Skeletal muscle cell (primary cell): ENCODE results near the gene HDAC6.

Source experiments
- DNase-seq: peaks from one replicate; pipeline ENCODE4 v3.0.0-alpha.2; 2010; ENCODE audit warnings: low read depth
- H3K4me3 ChIP-seq: 2 replicates; pipeline ENCODE4 v1.5.1; 2011; ENCODE audit warnings: low read depth, mild to moderate bottlenecking, control low read depth, low read length, moderate library complexity

The HDAC6 gene

DNA sequence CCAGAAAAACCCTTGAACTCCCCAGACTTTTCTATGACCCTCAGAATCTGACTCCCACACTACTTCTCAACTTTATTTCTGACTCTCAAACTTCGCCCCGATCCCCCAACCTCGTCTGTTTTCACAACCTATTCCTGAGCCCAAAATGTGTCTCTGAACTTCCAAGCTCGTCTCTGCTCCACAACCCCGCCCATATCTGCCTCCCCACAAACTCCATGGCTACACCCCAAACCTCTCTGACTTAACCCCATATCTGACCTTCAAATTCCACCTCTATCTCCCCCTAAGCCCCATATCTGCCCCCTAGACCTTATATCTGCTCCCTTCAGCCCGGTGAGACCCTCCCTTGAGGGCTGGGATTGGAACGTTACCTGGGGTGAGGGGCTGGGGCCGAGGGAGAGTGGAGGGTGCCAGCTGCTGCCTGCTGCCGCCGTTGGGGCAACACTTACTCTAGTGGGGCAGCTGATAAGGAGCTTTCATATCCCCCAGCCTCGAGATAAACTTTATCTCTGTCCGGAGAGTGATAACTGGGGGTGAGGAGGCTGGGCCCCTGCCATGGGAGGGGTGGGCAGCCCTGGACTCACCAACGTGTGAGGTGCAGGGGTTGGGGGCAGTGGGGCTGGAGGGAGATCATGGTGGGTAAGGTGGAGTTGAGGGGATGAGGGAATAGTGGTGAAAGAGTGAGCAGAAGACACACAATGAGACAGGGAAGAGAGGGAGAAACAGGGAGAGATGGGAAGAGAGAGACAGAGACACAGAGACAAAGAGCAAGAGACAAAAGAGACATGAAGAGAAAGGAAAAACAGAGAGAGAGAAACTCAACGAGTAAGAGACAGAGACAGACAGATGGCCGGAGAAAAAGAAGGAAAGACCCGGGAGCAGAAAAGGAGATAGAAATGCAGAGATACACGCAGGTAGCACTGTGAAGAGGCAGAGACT, 14.1 kb upstream of the HDAC6 start:
- no peak overlapping the region for H3K4me3 ChIP-seq
- DNase-seq, result no peak

DNA sequence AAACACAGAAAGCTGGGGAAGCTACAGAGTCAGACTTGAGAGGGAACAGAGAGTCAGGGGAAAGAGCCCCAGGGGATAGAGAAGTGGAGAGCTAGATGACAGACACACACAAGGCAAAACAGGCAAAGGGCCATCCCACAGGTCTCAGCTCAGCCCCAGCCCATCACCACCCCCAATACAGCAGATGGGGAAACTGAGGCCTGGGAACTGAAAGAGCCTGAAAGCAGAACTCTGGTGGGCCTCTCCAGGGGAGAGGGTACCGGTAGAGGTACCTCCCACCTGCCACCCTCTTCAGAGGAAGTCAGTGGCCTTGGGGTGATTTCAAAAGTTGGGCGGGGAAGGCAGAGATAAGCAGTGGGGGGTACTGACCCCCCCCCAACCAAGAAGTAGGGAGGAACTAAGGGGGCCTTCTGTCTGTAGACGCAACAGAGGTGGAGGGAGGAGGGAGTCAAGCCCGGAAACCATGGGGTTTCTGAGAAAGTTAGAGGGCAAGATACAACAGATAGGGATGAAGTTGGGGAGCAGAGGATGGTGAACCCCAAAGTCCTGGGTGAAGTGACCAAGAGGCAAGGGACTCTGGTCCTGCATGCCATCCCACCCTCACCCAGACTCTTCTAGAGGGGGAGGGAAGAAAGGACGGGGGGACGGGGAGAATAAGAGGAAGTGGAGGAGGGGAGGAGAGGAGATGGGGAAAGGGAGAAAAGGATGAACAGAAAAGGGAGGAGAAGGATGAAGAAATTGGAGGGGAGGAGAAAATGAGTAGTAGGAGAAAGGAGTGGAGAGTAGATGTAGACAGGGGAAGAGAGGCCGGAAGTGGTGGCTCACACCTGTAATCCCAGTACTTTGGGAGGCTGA, 12.3 kb upstream of the HDAC6 start:
- no peak overlapping the region for H3K4me3 ChIP-seq
- DNase-seq, result no peak

DNA sequence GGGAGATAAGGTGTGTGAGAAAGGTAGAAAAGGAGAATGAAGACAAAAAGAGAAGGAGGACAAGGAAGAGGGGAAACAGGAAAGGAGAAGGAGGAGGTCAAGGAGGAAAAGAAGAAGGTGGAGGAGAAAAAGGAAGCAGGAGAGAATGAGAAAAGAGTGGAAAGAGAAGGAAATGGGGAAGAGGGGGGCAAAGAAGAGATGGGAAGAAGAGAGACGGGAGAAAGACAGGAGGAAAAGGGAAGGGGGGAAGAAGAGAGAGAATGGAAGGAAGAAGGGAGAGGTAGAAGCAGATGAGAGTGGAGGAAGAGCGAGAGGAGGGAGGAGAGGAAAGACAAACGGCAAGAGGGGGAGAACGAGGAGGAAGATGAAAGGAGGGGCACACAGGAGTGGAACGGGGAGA, 11.4 kb upstream of the HDAC6 start:
- no peak overlapping the region for H3K4me3 ChIP-seq
- DNase-seq, result no peak

DNA sequence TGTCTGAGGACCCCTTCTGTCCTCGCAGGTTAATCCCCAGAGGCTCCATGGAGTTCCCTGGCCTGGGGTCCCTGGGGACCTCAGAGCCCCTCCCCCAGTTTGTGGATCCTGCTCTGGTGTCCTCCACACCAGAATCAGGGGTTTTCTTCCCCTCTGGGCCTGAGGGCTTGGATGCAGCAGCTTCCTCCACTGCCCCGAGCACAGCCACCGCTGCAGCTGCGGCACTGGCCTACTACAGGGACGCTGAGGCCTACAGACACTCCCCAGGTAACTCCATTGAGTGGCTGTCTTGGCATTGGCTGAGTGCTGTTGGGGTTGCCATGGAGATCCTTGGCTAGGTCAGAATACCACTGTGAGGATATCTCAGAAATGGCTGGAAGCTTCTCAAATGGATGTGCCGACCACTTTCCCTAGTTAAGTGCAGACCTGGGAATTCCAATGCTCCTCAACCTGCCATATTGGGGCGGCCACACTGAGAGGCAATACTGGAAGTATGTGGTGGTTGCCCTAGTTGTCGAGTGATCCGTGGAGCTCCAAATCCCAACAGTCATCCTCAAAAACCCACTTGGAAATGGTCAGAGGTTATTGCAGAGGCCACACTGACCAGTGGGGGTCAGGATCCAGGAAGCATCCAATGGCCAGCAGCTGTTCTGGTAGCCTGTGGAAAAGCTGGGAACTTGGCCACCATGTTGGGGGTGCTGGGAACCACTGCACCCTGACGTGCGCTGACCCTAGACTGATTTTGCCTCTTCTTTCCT, 10.6 kb upstream of the HDAC6 start:
- no peak overlapping the region for H3K4me3 ChIP-seq
- DNase-seq, result no peak

DNA sequence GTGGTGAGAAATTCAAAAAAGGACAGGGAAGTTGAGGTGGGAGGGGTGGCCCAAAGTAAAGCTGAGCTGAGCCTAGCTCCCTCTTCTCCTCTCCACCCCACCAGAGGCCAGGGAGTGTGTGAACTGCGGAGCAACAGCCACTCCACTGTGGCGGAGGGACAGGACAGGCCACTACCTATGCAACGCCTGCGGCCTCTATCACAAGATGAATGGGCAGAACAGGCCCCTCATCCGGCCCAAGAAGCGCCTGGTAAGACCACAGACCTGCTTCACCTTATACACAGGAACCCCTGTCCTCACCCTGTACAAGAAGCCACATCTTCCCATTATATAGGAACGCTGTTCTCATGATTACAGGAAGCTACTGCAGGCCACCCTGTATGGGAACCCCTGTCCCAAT, 9.6 kb upstream of the HDAC6 start:
- no peak overlapping the region for H3K4me3 ChIP-seq
- DNase-seq, result no peak

DNA sequence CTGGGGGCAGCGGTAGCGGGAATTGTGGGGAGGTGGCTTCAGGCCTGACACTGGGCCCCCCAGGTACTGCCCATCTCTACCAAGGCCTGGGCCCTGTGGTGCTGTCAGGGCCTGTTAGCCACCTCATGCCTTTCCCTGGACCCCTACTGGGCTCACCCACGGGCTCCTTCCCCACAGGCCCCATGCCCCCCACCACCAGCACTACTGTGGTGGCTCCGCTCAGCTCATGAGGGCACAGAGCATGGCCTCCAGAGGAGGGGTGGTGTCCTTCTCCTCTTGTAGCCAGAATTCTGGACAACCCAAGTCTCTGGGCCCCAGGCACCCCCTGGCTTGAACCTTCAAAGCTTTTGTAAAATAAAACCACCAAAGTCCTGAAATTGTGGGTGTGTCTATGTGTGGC, 7.9 kb upstream of the HDAC6 start:
- no peak for DNase-seq
- no peak overlapping the region for H3K4me3 ChIP-seq

DNA sequence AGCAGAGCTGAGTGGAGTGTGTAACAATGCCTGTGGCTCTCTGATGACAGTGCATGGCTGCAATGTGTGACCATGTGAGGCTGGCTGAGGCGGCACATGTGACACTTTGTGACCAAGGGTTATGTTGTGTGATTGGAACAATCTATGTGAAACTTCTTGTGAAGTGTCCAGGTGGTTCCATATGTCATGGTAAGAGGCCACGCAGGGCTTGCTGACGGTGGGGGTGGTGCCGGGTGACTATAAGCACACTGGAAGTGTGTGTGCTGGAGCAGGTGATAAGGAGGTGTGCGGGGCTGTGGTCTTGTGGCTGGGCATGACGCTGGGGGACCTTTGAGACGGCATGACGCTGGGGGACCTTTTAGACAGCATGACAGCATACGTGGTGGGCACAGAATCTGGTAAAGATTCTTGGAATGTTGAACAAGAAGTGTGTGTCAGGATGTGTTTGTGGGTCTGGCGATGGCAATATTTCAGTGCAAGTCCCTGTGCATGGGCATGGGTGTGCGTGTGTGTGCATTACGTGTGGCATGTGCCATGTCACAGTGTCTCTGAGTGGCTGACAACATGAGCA, 7.4 kb upstream of the HDAC6 start:
- DNase-seq, result no peak
- no peak overlapping the region for H3K4me3 ChIP-seq

DNA sequence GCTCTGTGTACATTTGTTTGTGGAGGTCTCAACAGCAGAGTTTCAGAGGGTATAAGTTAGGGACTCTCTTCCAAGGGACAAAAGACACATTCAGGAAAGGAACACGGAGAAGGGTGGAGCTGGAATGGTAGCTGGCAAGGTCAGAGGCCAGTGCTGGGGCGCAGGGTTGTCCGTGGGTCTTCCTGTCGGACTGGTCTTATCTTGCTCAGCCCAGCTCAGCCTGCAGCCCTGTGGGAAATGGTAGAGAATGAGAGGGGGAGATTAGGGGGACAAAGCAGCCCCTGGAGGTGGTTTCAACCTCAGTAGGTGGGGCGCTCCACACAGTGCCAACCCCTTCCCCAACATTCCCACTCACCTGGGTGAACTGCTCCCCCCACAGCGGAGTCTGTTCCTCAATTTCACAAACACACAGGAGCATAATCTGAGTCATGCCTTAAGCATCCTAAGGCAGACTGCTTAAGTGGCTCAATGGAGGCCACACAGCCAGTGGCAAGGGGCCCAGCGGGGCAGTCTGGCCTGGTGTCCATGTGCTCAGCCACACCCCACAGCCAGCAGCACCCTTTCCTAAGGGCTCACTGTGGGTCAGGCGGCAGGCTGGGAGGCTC, 6.9 kb upstream of the HDAC6 start:
- DNase-seq, result peak; percentile 10
- H3K4me3 ChIP-seq, result no peak overlapping the region

DNA sequence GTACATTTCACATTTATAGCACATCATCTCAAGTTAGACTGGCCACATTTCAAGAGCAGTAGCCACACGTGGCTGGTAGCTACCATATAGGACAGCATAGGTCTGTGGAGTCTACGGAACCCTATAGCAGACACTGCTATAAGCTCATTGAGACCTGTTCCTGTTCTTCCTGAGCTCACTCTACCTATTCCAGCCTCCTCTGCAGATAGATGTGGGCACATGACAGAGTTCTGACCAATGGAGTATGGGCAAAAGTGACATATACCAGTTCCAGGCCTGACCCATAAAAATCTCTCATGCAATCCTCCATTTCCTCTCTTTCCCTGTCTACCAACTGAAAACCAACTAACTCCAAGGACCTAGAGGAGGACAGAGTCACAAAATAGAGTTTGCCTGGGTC, 3.5 kb upstream of the HDAC6 start:
- no peak overlapping the region for H3K4me3 ChIP-seq
- no peak for DNase-seq

DNA sequence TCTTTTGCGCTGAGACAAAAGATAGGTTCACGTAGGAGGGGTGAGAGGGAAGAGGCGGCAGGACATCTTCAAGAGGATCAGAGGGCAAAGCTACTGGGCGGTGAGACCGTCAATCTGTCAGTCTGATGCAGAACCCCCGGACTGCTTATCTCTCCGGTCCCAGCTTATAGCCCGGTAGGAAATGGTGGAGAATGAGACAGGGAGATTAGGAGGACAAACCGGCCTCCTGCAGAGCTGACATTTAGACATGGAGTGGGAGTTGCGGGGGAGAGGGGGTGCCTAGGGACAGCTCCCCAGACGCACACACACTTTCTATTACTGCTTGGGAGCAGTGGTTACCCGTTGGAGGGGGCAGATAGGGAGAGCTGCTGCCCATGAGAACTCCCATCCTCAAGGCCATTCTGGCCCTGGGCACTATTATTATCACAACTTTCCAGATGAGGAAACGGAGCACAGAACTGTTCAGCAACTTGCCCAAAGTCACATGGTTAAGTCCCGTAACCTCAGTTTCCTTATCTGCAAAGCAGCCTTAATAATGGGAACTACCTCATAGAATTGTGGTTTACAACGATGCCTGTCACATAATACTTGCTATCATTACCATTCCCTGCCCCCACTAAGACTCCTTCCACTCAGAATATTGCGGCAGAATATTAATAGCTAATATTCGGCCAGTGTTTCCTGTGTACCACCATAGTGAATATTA, 1.1 kb upstream of the HDAC6 start:
- H3K4me3 ChIP-seq, result peak overlapping the region; percentile 60
- no peak for DNase-seq

DNA sequence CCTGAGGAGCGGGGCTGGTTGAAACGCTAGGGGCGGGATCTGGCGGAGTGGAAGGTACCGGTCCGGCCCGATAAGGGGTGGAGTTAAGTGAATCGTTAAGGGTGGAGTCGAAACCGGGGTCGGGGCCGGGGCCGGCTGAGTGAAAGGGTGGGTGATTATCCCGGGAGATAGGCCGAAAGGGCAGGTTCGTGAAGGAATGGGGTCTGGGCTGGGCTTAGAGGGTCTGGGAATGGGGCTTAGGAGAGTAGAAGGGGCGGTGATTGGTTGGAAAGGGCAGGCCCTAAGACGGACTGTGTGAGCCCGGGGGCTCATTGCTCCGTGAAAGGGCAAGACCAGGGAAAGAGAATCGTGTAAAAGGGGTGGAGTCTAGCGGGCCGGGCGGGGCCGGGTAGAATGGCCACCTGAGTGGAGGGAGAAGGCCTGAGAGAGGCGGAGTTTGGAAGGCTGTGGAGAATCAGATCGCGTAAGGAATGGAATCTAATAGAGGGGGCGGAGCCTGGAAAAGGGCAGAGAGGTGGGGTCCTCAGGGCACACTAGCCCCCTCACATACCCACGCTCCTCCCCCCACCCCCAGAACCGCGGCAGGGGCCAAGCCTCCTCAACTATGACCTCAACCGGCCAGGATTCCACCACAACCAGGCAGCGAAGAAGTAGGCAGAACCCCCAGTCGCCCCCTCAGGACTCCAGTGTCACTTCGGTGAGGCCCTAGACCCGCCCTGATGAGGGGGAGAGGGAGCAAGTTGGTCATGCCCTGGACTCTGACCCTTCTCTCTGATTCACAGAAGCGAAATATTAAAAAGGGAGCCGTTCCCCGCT, 430 bp downstream of the HDAC6 start:
- DNase-seq, result peak; percentile 30
- peak overlapping the region; percentile 68 for H3K4me3 ChIP-seq

DNA sequence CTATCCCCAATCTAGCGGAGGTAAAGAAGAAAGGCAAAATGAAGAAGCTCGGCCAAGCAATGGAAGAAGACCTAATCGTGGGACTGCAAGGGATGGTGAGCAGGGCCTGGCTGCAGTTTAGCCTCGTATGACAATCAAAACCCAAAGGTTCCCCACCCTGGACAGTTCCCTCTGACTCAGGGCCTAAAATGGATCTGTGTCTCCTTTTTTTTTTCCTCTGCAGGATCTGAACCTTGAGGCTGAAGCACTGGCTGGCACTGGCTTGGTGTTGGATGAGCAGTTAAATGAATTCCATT, 986 bp downstream of the HDAC6 start:
- peak overlapping the region; percentile 68 for H3K4me3 ChIP-seq
- DNase-seq, result no peak

DNA sequence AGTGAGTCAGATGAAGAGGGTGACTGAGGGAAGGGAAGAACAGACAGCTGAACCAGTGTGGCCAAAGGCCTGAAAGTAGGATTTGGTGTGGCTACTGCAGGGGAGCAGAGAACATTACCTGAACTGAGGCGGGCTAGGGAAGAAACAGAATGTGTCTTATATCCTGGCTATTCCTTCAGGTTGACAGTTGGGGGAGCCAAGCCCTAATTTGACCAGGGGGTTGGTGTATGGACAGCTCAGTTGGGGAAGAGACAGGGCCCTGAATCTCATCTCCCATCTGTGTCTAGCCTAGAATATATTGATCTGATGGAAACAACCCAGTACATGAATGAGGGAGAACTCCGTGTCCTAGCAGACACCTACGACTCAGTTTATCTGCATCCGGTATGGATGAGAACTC, 4.2 kb downstream of the HDAC6 start:
- no peak for DNase-seq

DNA sequence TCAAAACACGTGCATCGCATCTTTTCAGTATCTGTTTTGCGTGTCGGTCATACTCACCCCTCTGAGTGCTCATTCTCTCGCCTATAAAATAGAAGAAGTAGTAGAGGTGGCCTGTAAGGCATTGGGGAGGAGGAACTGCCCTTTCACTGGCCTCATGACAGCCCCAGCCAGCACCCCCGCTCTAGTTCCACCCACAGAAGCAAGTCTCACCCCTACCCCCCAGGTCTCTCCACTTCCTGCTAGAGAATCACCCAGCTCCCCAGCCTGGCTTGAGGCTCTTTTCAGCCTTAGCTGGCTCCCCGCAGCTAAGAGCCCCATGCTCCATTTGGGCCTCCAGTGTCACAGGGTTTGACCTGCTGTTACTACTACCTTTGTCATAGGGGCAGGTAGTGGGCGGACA, 11.8 kb downstream of the HDAC6 start:
- H3K4me3 ChIP-seq, result no peak overlapping the region
- DNase-seq, result no peak

More for the DNA sequence above, 4.2 kb downstream of the HDAC6 start:
- H3K4me3 ChIP-seq, result no peak overlapping the region

DNA sequence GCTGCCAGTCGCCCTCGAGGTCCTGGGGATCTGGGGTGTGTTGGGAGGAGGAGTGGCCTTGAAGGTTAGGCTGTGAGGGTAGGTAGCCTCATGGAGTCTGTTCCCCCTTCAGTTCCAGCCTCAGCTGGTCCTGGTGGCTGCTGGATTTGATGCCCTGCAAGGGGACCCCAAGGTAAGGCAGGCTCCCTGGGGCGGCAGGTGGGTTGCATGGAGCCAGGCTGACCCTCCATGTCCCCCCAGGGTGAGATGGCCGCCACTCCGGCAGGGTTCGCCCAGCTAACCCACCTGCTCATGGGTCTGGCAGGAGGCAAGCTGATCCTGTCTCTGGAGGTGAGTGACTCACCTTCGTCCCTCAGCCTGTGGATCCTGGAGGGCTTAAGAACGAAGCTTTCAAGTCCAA, 12.9 kb downstream of the HDAC6 start:
- H3K4me3 ChIP-seq, result no peak overlapping the region
- no peak for DNase-seq

DNA sequence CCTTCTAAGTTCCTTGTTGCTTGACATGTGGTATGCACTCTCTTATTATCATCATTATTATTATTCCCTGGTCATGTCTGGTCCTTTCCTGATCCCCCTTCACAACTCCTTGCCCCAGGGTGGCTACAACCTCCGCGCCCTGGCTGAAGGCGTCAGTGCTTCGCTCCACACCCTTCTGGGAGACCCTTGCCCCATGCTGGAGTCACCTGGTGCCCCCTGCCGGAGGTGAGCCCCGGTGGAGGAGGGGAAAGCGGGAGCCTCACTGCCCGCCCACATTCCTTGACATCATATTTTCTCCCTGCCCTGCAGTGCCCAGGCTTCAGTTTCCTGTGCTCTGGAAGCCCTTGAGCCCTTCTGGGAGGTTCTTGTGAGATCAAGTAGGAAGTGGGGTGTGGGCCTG, 13.4 kb downstream of the HDAC6 start:
- H3K4me3 ChIP-seq, result no peak overlapping the region
- DNase-seq, result no peak

DNA sequence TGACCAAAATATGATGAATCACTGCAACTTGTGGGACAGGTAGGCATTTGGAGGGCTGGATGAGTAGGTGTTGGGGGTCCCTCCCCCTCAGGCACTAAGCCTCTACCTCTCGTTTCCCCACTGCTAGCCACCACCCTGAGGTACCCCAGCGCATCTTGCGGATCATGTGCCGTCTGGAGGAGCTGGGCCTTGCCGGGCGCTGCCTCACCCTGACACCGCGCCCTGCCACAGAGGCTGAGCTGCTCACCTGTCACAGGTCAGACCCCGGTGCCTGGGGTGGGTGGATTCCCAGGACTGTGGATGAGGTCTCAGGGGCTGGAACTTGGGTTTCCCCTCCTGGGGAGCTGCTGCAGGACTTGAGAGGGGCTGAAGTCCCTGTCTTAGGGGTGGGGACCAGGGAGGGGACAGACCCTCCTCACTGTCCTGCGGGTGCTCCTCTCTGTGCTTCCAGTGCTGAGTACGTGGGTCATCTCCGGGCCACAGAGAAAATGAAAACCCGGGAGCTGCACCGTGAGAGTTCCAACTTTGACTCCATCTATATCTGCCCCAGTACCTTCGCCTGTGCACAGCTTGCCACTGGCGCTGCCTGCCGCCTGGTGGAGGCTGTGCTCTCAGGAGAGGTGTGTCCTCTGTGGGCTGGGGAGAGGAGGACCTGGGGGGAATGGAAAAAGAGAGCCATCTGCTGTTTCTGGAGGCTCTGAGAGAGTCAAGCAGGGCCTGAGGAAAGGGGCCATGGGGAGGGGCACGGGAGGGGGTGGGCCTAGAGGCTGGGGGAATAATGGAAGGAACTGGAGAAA, 14.3 kb downstream of the HDAC6 start:
- no peak for DNase-seq
- no peak overlapping the region for H3K4me3 ChIP-seq
